ENCODE data around the gene HOXC12. TPM values are rescaled to one million over a fixed set of nuclear protein-coding genes. Genes with fewer than 3 reads are reported as not detected.

The HOXC12 gene
- total RNA-seq, 1 experiment from 2014 or later: not detected

GRCh38 chr12:53949631-53950436 is 4.9 kb upstream of the HOXC12 start:
- DNase-seq: no peak

DNA sequence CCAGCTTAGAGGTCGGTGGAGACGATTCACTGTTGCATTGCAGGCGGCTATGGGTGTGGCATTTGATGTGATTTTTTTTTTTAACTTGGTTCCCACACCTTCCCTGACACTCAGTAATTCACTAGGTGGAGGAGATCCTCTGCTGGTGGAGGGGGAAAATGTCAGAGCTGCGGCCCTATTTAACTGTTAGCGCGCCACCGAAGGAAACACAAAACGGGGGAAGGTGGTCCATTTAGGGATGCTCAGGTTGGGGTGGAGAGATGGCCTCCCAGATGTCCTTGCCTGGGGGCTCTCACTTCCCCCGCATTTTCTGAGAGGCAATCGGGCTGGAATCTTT is 4.3 kb upstream of the HOXC12 start:
- Histone ChIP-seq H3K9me3 (replicated peaks) (no peaks in the 10 kb centered on the region), H3K36me3 (no peaks in the 10 kb centered on the region), H3K4me1 (no peaks in the 10 kb centered on the region), H3K4me3 (no peak overlapping the region), H3K27me3 (peaks cover 12% of the 10 kb centered on the region), H3K27ac (no peak overlapping the region)
- no peak for DNase-seq

More at GRCh38 chr12:53949631-53950436, 4.9 kb upstream of the HOXC12 start:
- no peak overlapping the region for H3K27ac ChIP-seq
- H3K36me3 ChIP-seq: no peaks in the 10 kb centered on the region
- H3K4me3 ChIP-seq: no peak overlapping the region
- no peaks in the 10 kb centered on the region for H3K4me1 ChIP-seq
- H3K9me3 ChIP-seq (replicated peaks): no peaks in the 10 kb centered on the region
- H3K27me3 ChIP-seq: peaks cover 12% of the 10 kb centered on the region

GRCh38 chr12:53950789-53951576 is 3.7 kb upstream of the HOXC12 start:
- Histone ChIP-seq H3K4me1 (no peaks in the 10 kb centered on the region), H3K4me3 (no peak overlapping the region), H3K36me3 (no peaks in the 10 kb centered on the region), H3K27me3 (peaks cover 12% of the 10 kb centered on the region), H3K27ac (no peak overlapping the region), H3K9me3 (replicated peaks) (no peaks in the 10 kb centered on the region)
- DNase-seq: no peak

GRCh38 chr12:53951577-53952334 is 2.9 kb upstream of the HOXC12 start:
- peaks cover 12% of the 10 kb centered on the region for H3K27me3 ChIP-seq
- H3K4me1 ChIP-seq: no peaks in the 10 kb centered on the region
- H3K9me3 ChIP-seq (replicated peaks): no peaks in the 10 kb centered on the region
- no peak overlapping the region for H3K27ac ChIP-seq
- no peak for DNase-seq
- H3K4me3 ChIP-seq: no peak overlapping the region
- H3K36me3 ChIP-seq: no peaks in the 10 kb centered on the region

GRCh38 chr12:53952335-53952694 is 2.4 kb upstream of the HOXC12 start:
- Histone ChIP-seq H3K27me3 (peaks cover 12% of the 10 kb centered on the region), H3K4me1 (no peaks in the 10 kb centered on the region), H3K4me3 (no peak overlapping the region), H3K9me3 (replicated peaks) (no peaks in the 10 kb centered on the region), H3K36me3 (no peaks in the 10 kb centered on the region), H3K27ac (no peak overlapping the region)
- DNase-seq: no peak

DNA sequence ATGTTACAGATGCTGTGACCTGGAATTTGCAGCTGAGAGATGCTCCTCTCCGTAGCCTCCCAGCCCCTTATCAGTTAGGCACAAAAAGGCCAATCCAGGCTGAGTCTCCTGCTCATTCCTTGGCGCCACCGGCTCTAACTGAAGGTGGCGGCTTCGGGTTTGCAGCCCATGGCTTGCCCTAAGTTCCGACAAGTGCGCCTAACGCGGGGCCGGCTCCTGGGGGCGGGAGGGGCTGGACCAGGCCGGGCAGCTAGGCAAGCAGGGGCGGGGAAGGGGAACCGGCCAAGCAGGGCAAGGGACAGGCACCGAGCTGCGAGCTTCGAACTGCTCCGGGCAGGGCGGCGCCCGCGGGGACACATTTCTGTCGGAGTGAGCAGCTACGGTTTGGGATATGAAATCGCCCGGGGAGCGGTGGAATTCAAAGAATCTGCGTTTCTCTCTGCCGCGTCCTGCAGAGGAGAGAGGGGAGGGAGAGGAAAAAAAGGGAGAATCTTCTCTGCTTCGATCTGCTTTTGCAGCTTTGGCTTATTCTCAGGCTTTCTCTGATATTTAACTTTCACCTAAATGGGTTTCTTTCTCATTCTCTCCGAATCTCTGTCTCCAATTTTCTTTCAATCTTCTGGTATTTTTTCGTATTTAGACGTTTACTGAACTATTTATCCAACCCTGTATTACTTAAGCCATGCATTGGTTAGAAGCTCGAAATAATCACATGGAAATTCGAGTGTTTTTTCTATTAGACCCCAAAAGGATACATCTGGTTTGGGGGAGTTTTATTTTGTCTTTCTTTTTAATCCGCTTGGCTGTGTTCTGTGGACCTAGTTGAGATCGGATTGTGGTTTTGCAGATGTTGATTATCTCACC is 1.6 kb upstream of the HOXC12 start:
- peaks cover 12% of the 10 kb centered on the region for H3K27me3 ChIP-seq
- no peaks in the 10 kb centered on the region for H3K9me3 ChIP-seq (replicated peaks)
- DNase-seq: no peak
- no peak overlapping the region for H3K27ac ChIP-seq
- H3K36me3 ChIP-seq: no peaks in the 10 kb centered on the region
- no peaks in the 10 kb centered on the region for H3K4me1 ChIP-seq
- H3K4me3 ChIP-seq: no peak overlapping the region

DNA sequence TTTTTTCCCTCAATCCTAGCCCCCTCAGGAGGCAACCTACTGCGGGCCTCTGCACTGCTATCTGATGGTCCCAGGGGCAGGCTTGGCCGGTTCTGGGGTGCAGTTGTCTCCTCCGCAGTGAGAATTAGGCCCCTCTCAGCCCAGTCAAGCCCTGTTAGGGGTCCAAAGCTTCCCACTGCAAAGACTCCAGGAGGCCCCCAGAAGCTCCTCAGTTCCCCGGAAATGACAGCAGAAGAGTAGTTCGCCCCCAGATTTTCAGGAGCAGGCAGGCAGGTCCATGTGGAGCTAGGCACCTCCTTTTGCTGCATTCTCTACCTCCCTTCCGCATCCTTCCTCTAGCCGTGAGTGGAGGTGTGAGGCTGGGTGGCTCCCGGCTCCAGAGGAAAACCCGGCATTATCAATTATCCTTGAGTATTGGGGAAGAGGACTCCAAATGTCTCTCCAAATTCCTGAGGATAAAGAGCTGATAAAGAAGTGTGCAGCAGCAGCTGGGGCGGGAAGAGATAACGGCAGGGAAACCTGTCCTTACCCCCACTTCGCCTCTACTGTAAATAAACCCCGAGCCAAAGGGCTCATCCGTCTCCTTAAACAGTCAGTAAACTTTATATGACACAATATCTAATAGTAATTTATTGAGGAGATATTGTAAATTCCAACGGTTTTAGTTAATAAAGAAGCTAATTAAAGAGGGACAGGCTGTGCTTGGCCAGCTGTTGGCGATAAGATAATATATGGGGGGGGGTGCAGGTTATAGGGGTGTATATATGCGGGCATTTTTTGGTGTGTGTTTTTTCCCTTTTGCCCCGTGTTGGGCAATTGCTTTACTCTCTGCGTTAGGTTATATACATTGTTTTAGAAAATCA is 641 bp upstream of the HOXC12 start:
- Histone ChIP-seq H3K27ac (no peak overlapping the region), H3K4me1 (no peaks in the 10 kb centered on the region), H3K27me3 (peaks cover 12% of the 10 kb centered on the region), H3K9me3 (replicated peaks) (no peaks in the 10 kb centered on the region), H3K36me3 (no peaks in the 10 kb centered on the region), H3K4me3 (no peak overlapping the region)
- no peak for DNase-seq

- no peak overlapping the region for H3K27ac ChIP-seq
- DNase-seq: no peak
- H3K4me1 ChIP-seq: no peaks in the 10 kb centered on the region
- H3K9me3 ChIP-seq (replicated peaks): no peaks in the 10 kb centered on the region
- H3K27me3 ChIP-seq: peaks cover 12% of the 10 kb centered on the region
- H3K36me3 ChIP-seq: no peaks in the 10 kb centered on the region
- H3K4me3 ChIP-seq: no peak overlapping the region
Observed at GRCh38 chr12:53955036-53955775, 503 bp downstream of the HOXC12 start.

- Histone ChIP-seq H3K4me1 (no peaks in the 10 kb centered on the region), H3K27me3 (peaks cover 10% of the 10 kb centered on the region), H3K36me3 (no peaks in the 10 kb centered on the region), H3K9me3 (replicated peaks) (no peaks in the 10 kb centered on the region), H3K27ac (no peak overlapping the region), H3K4me3 (no peak overlapping the region)
- no peak for DNase-seq
Observed at GRCh38 chr12:53955776-53956250, 1.1 kb downstream of the HOXC12 start.

GRCh38 chr12:53956251-53956887 is 1.7 kb downstream of the HOXC12 start:
- no peak for DNase-seq
- H3K27ac ChIP-seq: no peak overlapping the region

GRCh38 chr12:53956914-53957536 is 2.3 kb downstream of the HOXC12 start:
- DNase-seq: no peak
- Histone ChIP-seq H3K4me1 (no peaks in the 10 kb centered on the region), H3K36me3 (no peaks in the 10 kb centered on the region), H3K27me3 (peaks cover 9% of the 10 kb centered on the region), H3K9me3 (replicated peaks) (no peaks in the 10 kb centered on the region), H3K4me3 (no peak overlapping the region), H3K27ac (no peak overlapping the region)

More at GRCh38 chr12:53956251-53956887, 1.7 kb downstream of the HOXC12 start:
- H3K9me3 ChIP-seq (replicated peaks): no peaks in the 10 kb centered on the region
- H3K36me3 ChIP-seq: no peaks in the 10 kb centered on the region
- H3K4me1 ChIP-seq: no peaks in the 10 kb centered on the region
- peaks cover 9% of the 10 kb centered on the region for H3K27me3 ChIP-seq
- H3K4me3 ChIP-seq: no peak overlapping the region

- Histone ChIP-seq H3K9me3 (replicated peaks) (no peaks in the 10 kb centered on the region), H3K4me1 (no peaks in the 10 kb centered on the region), H3K36me3 (no peaks in the 10 kb centered on the region), H3K27ac (no peak overlapping the region), H3K27me3 (peaks cover 3% of the 10 kb centered on the region; the same call in 1 of the 2 replicates), H3K4me3 (no peak overlapping the region)
- DNase-seq: no peak
Observed at GRCh38 chr12:53958128-53958527, 3.4 kb downstream of the HOXC12 start.

Data from SJCRH30 (cell line).